ENCODE results near the gene CDR2. TPM values are rescaled to one million over a fixed set of nuclear protein-coding genes. Genes with fewer than 3 reads are reported as not detected.
"Not testable (repeated sequence)": the region's sequence is repeated elsewhere in the genome, so short reads cannot be mapped to it uniquely, and the experiment has no call there.

Gene CDR2
- total RNA-seq, 2 experiments from 2014 or later: 42.2 to 48.6 TPM

- Mint-ChIP-seq H3K4me1 (peaks cover 1% of the 10 kb centered on the region), H3K27me3 (no peaks in the 10 kb centered on the region), H3K36me3 (peaks cover 10% of the 10 kb centered on the region), H3K4me3 (no peak overlapping the region), H3K9me3 (no peaks in the 10 kb centered on the region), H3K27ac (no peak overlapping the region)
- ATAC-seq (ENCODE audit: low read depth): no peak
- POLR2A ChIA-PET: no interaction called here
- DNase-seq: peak; percentile 17
These were observed 61.3 kb downstream of the CDR2 start for GRCh38 chr16:22312897-22313781.

- peaks cover 9% of the 10 kb centered on the region for H3K36me3 Mint-ChIP-seq
- no peak overlapping the region for H3K4me3 Mint-ChIP-seq
These were observed 62.9 kb downstream of the CDR2 start for GRCh38 chr16:22311520-22311919.

GRCh38 chr16:22308824-22309520, 65.4 kb downstream of the CDR2 start:
- Mint-ChIP-seq H3K27ac (no peak overlapping the region), H3K9me3 (no peaks in the 10 kb centered on the region), H3K36me3 (peaks cover 13% of the 10 kb centered on the region), H3K4me3 (no peak overlapping the region), H3K27me3 (no peaks in the 10 kb centered on the region), H3K4me1 (peaks cover 4% of the 10 kb centered on the region)
- DNase-seq: no peak
- POLR2A ChIA-PET: no interaction called here
- no peak for ATAC-seq (ENCODE audit: low read depth)

More at GRCh38 chr16:22311520-22311919, 62.9 kb downstream of the CDR2 start:
- Mint-ChIP-seq H3K4me1 (peaks cover 1% of the 10 kb centered on the region), H3K9me3 (no peaks in the 10 kb centered on the region), H3K27ac (no peak overlapping the region), H3K27me3 (no peaks in the 10 kb centered on the region)
- ATAC-seq (ENCODE audit: low read depth): no peak
- no peak for DNase-seq
- POLR2A ChIA-PET: no interaction called here

- no peaks in the 10 kb centered on the region for H3K27me3 Mint-ChIP-seq
- no peak overlapping the region for H3K4me3 Mint-ChIP-seq
- ATAC-seq (ENCODE audit: low read depth) (no peak), DNase-seq (no peak)
- no peaks in the 10 kb centered on the region for H3K9me3 Mint-ChIP-seq
- peaks cover 3% of the 10 kb centered on the region for H3K4me1 Mint-ChIP-seq
- POLR2A ChIA-PET: no interaction called here
- H3K27ac Mint-ChIP-seq: no peak overlapping the region
- peaks cover 16% of the 10 kb centered on the region for H3K36me3 Mint-ChIP-seq
These were observed 66.6 kb downstream of the CDR2 start for GRCh38 chr16:22307838-22308237.

GRCh38 chr16:22306788-22307187, 67.6 kb downstream of the CDR2 start:
- Mint-ChIP-seq H3K27me3 (no peaks in the 10 kb centered on the region), H3K9me3 (no peaks in the 10 kb centered on the region), H3K27ac (no peak overlapping the region), H3K4me1 (peaks cover 5% of the 10 kb centered on the region), H3K4me3 (no peak overlapping the region), H3K36me3 (peaks cover 15% of the 10 kb centered on the region)
- POLR2A ChIA-PET: no interaction called here
- no peak for ATAC-seq (ENCODE audit: low read depth)
- no peak for DNase-seq

- DNase-seq (no peak), ATAC-seq (ENCODE audit: low read depth) (no peak)
- H3K27ac Mint-ChIP-seq: peak overlapping the region; percentile 65
- POLR2A ChIA-PET: no interaction called here
- H3K4me1 Mint-ChIP-seq: peaks cover 21% of the 10 kb centered on the region
- no peaks in the 10 kb centered on the region for H3K9me3 Mint-ChIP-seq
- H3K36me3 Mint-ChIP-seq: peaks cover 14% of the 10 kb centered on the region
- no peak overlapping the region for H3K4me3 Mint-ChIP-seq
- no peaks in the 10 kb centered on the region for H3K27me3 Mint-ChIP-seq
These were observed 70.0 kb downstream of the CDR2 start for GRCh38 chr16:22304411-22304810.

GRCh38 chr16:22302776-22303363, 71.5 kb downstream of the CDR2 start:
- H3K36me3 Mint-ChIP-seq: peaks cover 14% of the 10 kb centered on the region
- DNase-seq (no peak), ATAC-seq (ENCODE audit: low read depth) (no peak)
- POLR2A ChIA-PET: interaction anchor here (0.6 kb wide), 1 partner anchor 335 kb away, joined by 3 read pairs; no protein-coding TSS in a partner anchor
- H3K27me3 Mint-ChIP-seq: no peaks in the 10 kb centered on the region
- H3K9me3 Mint-ChIP-seq: no peaks in the 10 kb centered on the region
- no peak overlapping the region for H3K27ac Mint-ChIP-seq
- peaks cover 30% of the 10 kb centered on the region for H3K4me1 Mint-ChIP-seq
- H3K4me3 Mint-ChIP-seq: no peak overlapping the region

GRCh38 chr16:22301423-22301822, 73.0 kb downstream of the CDR2 start:
- H3K27me3 Mint-ChIP-seq; ATAC-seq (ENCODE audit: low read depth); DNase-seq; H3K4me3 Mint-ChIP-seq; H3K9me3 Mint-ChIP-seq; POLR2A ChIA-PET; H3K27ac Mint-ChIP-seq: not testable (repeated sequence)
- peaks cover 30% of the 10 kb centered on the region for H3K4me1 Mint-ChIP-seq
- peaks cover 17% of the 10 kb centered on the region for H3K36me3 Mint-ChIP-seq

GRCh38 chr16:22300427-22301071, 73.9 kb downstream of the CDR2 start:
- no peaks in the 10 kb centered on the region for H3K27me3 Mint-ChIP-seq
- no peaks in the 10 kb centered on the region for H3K9me3 Mint-ChIP-seq
- peak overlapping the region; percentile 31 for H3K27ac Mint-ChIP-seq

GRCh38 chr16:22299036-22299435, 75.4 kb downstream of the CDR2 start:
- peaks cover 2% of the 10 kb centered on the region for H3K27me3 Mint-ChIP-seq
- DNase-seq: no peak
- peaks cover 32% of the 10 kb centered on the region for H3K4me1 Mint-ChIP-seq
- H3K27ac Mint-ChIP-seq: peak overlapping the region; percentile 95
- H3K9me3 Mint-ChIP-seq: no peaks in the 10 kb centered on the region
- peaks cover 13% of the 10 kb centered on the region for H3K36me3 Mint-ChIP-seq
- POLR2A ChIA-PET: interaction anchor here (0.7 to 4.0 kb wide), 6 partner anchors 59 to 228 kb away, joined by 4 to 38 read pairs (median 6); partner anchors contain the start of gene EEF2K
- peak overlapping the region; percentile 93 for H3K4me3 Mint-ChIP-seq
- no peak for ATAC-seq (ENCODE audit: low read depth)

More at GRCh38 chr16:22300427-22301071, 73.9 kb downstream of the CDR2 start:
- Mint-ChIP-seq H3K4me3 (no peak overlapping the region), H3K36me3 (peaks cover 17% of the 10 kb centered on the region), H3K4me1 (peaks cover 35% of the 10 kb centered on the region)
- POLR2A ChIA-PET: interaction anchor here (0.5 kb wide), 1 partner anchor 104 kb away, joined by 7 read pairs; no protein-coding TSS in a partner anchor
- peak; percentile 14 for ATAC-seq (ENCODE audit: low read depth)
- DNase-seq: peak; percentile 59

GRCh38 chr16:22297871-22298733, 76.3 kb downstream of the CDR2 start:
- DNase-seq: peak; percentile 63
- peak overlapping the region; percentile 93 for H3K4me3 Mint-ChIP-seq
- H3K36me3 Mint-ChIP-seq: peaks cover 10% of the 10 kb centered on the region
- ATAC-seq (ENCODE audit: low read depth): peak; percentile 43
- peak overlapping the region; percentile 95 for H3K27ac Mint-ChIP-seq
- H3K9me3 Mint-ChIP-seq: no peaks in the 10 kb centered on the region
- H3K4me1 Mint-ChIP-seq: peaks cover 32% of the 10 kb centered on the region
- POLR2A ChIA-PET: interaction anchor here (1.3 to 4.0 kb wide), 6 partner anchors 58 to 107 kb away, joined by 4 to 38 read pairs (median 9); partner anchors contain the start of gene EEF2K
- H3K27me3 Mint-ChIP-seq: peaks cover 2% of the 10 kb centered on the region
